ENCODE data around the gene CORO2A. TPM values are rescaled to one million over a fixed set of nuclear protein-coding genes. Genes with fewer than 3 reads are reported as not detected.
A peak's percentile ranks its signal among the peaks of the same experiment; 100 is the strongest.
"Not testable (repeated sequence)": the region's sequence is repeated elsewhere in the genome, so short reads cannot be mapped to it uniquely, and the experiment has no call there.

The CORO2A gene
- total RNA-seq, 1 donor from 2014 or later = 5.9 TPM

GRCh38 chr9:98080326-98080725 is 112.1 kb downstream of the CORO2A start:
- Mint-ChIP-seq H3K27ac (no peak overlapping the region), H3K4me3 (no peak overlapping the region), H3K4me1 (no peaks in the 10 kb centered on the region), H3K9me3 (no peaks in the 10 kb centered on the region), H3K27me3 (ENCODE audit: low read depth) (no peaks in the 10 kb centered on the region), H3K36me3 (peaks cover 21% of the 10 kb centered on the region)
- no peak for TF ChIP-seq CTCF (IDR thresholded peaks at IDR 0.05; ENCODE audit: unreplicated experiment)
- no peak for DNase-seq (ENCODE audit: low spot score in 2 of 2, unreplicated experiment in 2 of 2)

DNA sequence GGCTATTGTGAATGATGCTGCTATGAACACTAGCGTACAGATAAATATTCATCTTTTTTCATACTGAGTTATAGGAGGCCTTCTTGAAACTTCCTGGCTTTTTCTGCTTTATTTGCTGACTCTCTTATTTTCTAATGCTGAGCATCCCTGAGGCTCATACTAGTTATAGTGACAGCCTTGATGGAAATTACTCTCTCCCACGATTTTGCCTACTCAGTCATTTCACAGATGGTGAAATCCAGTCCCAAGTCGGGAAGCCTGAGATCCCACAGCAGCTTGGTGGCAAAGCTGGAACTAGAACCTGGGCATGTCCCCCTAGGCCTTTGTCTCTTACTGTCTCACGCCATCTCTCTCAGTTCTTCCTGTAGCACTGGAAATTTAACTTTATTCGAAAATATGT is 113.5 kb downstream of the CORO2A start:
- Mint-ChIP-seq H3K4me1 (peaks cover 3% of the 10 kb centered on the region), H3K27me3 (ENCODE audit: low read depth) (no peaks in the 10 kb centered on the region), H3K36me3 (peaks cover 19% of the 10 kb centered on the region), H3K4me3 (no peak overlapping the region), H3K9me3 (no peaks in the 10 kb centered on the region), H3K27ac (no peak overlapping the region)
- TF ChIP-seq CTCF (IDR thresholded peaks at IDR 0.05; ENCODE audit: unreplicated experiment) = no peak
- DNase-seq (ENCODE audit: low spot score in 2 of 2, unreplicated experiment in 2 of 2) = no peak

DNA sequence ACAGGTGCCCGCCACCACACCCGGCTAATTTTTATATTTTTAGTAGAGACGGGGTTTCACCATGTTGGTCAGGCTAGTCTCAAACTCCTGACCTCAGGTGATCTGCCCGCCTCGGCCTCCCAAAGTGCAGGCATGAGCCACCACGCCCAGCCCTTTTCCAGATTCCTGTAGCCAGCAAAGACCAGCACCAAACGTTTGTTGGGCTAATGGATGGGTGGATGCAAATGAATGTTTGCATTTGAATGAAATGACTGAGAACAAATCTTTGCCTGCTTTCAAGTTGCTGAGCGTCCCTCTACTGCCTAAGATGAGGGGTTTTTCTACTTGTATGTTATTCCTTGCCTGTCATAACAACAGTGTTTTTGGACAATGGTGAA is 115.9 kb downstream of the CORO2A start:
- not testable (repeated sequence) for H3K4me1 Mint-ChIP-seq; H3K9me3 Mint-ChIP-seq; H3K27ac Mint-ChIP-seq; H3K27me3 Mint-ChIP-seq (ENCODE audit: low read depth); DNase-seq (ENCODE audit: low spot score in 2 of 2, unreplicated experiment in 2 of 2); H3K4me3 Mint-ChIP-seq
- peaks cover 13% of the 10 kb centered on the region for H3K36me3 Mint-ChIP-seq

GRCh38 chr9:98075332-98075805 is 117.1 kb downstream of the CORO2A start:
- no peak overlapping the region for H3K27ac Mint-ChIP-seq
- H3K9me3 Mint-ChIP-seq = no peaks in the 10 kb centered on the region
- H3K36me3 Mint-ChIP-seq = peaks cover 13% of the 10 kb centered on the region
- no peak overlapping the region for H3K4me3 Mint-ChIP-seq
- no peaks in the 10 kb centered on the region for H3K27me3 Mint-ChIP-seq (ENCODE audit: low read depth)
- TF ChIP-seq CTCF (IDR thresholded peaks at IDR 0.05; ENCODE audit: unreplicated experiment) = no peak
- DNase-seq (ENCODE audit: low spot score in 2 of 2, unreplicated experiment in 2 of 2) = no peak
- H3K4me1 Mint-ChIP-seq = peaks cover 3% of the 10 kb centered on the region

GRCh38 chr9:98074115-98074990 is 118.1 kb downstream of the CORO2A start:
- peak; percentile 95 for TF ChIP-seq CTCF (IDR thresholded peaks at IDR 0.05; ENCODE audit: unreplicated experiment)
- no peaks in the 10 kb centered on the region for H3K27me3 Mint-ChIP-seq (ENCODE audit: low read depth)
- no peak overlapping the region for H3K4me3 Mint-ChIP-seq
- H3K27ac Mint-ChIP-seq = peak overlapping the region; percentile 18
- peaks cover 3% of the 10 kb centered on the region for H3K4me1 Mint-ChIP-seq
- H3K36me3 Mint-ChIP-seq = peaks cover 9% of the 10 kb centered on the region
- H3K9me3 Mint-ChIP-seq = no peaks in the 10 kb centered on the region
- DNase-seq (ENCODE audit: low spot score in 2 of 2, unreplicated experiment in 2 of 2) = peak; percentile 57 to 86

DNA sequence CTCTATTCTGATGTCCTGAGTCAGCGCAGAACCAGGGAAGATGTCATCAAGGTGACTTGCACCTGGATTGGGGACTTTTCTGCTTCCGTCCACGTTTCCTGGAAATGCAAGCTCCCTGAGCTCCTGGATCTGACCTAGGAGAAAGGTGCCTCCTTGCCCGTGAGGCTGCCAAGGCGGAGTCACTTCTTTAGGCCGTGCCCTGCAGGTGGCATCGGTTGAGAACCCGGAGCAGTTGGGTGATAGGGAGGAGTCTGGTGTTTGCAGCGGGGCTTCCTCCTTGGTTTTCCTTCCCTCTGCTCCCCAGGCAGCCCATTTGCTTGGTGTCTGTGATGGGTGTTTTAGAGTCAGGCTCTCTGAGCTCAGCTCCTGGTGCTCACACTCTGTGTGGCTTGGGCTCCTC is 120.7 kb downstream of the CORO2A start:
- no peaks in the 10 kb centered on the region for H3K27me3 Mint-ChIP-seq (ENCODE audit: low read depth)
- H3K27ac Mint-ChIP-seq = no peak overlapping the region
- no peak overlapping the region for H3K4me3 Mint-ChIP-seq
- peaks cover 5% of the 10 kb centered on the region for H3K36me3 Mint-ChIP-seq
- no peak for DNase-seq (ENCODE audit: low spot score in 2 of 2, unreplicated experiment in 2 of 2)
- H3K4me1 Mint-ChIP-seq = peaks cover 3% of the 10 kb centered on the region
- no peaks in the 10 kb centered on the region for H3K9me3 Mint-ChIP-seq
- TF ChIP-seq CTCF (IDR thresholded peaks at IDR 0.05; ENCODE audit: unreplicated experiment) = no peak

All from mesothelial cell of epicardium (in vitro differentiated cells).